HepG2 (cell line): Measurements from ENCODE around the gene MYOM1. TPM values are rescaled to one million over a fixed set of nuclear protein-coding genes. Genes with fewer than 3 reads are reported as not detected.

Experiments
- ARNT2 ChIP-seq: sonication (generic); formaldehyde crosslinking; IDR thresholded peaks from 2 replicates; pipeline ENCODE4 v1.8.0; 2022; ENCODE audit warnings: mild to moderate bottlenecking, low read depth, missing genetic modification reagents, moderate library complexity
- CEBPB ChIP-seq: IDR thresholded peaks from 2 replicates; pipeline ENCODE4 v1.6.1; 2011; ENCODE audit warnings: low read depth, low read length, improper control_type of control experiment, borderline replicate concordance
- HOXA9 ChIP-seq: sonication (generic); formaldehyde crosslinking; IDR thresholded peaks from 2 replicates; pipeline ENCODE4 v1.8.1; 2022; ENCODE audit warnings: missing genetic modification reagents, mild to moderate bottlenecking, moderate library complexity, borderline replicate concordance
- KLF13 ChIP-seq: sonication (generic); formaldehyde crosslinking; IDR thresholded peaks from 2 replicates; pipeline ENCODE4 v1.4.0; 2020; ENCODE audit warnings: mild to moderate bottlenecking, missing genetic modification reagents
- SMAD1 ChIP-seq: sonication (generic); formaldehyde crosslinking; IDR thresholded peaks from 2 replicates; pipeline ENCODE4 v1.4.0; 2020; ENCODE audit warnings: missing genetic modification reagents, low read depth, mild to moderate bottlenecking, borderline replicate concordance
- SRSF9 ChIP-seq: fragments of 200-400 bp; formaldehyde crosslinking; IDR thresholded peaks from 2 replicates; pipeline ENCODE4 v1.6.1; 2018; ENCODE audit warnings: borderline replicate concordance, mild to moderate bottlenecking, low read depth, low read length; ENCODE audit not compliant: insufficient read depth, poor library complexity, severe bottlenecking
- ZFP41 ChIP-seq: sonication (generic); formaldehyde crosslinking; IDR thresholded peaks from 2 replicates; pipeline ENCODE4 v1.4.0; 2020; ENCODE audit warnings: mild to moderate bottlenecking, missing genetic modification reagents, borderline replicate concordance
- ZFP62 ChIP-seq: sonication (generic); formaldehyde crosslinking; IDR thresholded peaks from 2 replicates; pipeline ENCODE4 v1.4.0; 2020; ENCODE audit warnings: missing genetic modification reagents
- ZFYVE20 ChIP-seq: sonication (generic); formaldehyde crosslinking; IDR thresholded peaks from 2 replicates; pipeline ENCODE4 v1.8.0; 2023; ENCODE audit warnings: low read depth, mild to moderate bottlenecking, moderate library complexity, missing genetic modification reagents, borderline replicate concordance
- ZMYM4 ChIP-seq: sonication (generic); formaldehyde crosslinking; IDR thresholded peaks from 2 replicates; pipeline ENCODE4 v1.8.1; 2023; ENCODE audit warnings: mild to moderate bottlenecking, missing genetic modification reagents
- ZNF225 ChIP-seq: sonication (generic); formaldehyde crosslinking; IDR thresholded peaks from 2 replicates; pipeline ENCODE4 v1.4.0; 2020; ENCODE audit warnings: mild to moderate bottlenecking, missing genetic modification reagents
- ZNF558 ChIP-seq: sonication (generic); formaldehyde crosslinking; IDR thresholded peaks from 2 replicates; pipeline ENCODE4 v1.9.0; 2022; ENCODE audit warnings: mild to moderate bottlenecking, missing genetic modification reagents, borderline replicate concordance
- polyA plus RNA-seq, 8 experiments: library from polyadenylated mRNA; depleted of rRNA in 3 of 8; stranded (reverse) in 7 of 8; unstranded in 1 of 8; fragments of >200 nt; fragmentation: Illumina TruSeq in 4 of 8; extraction: Trizol in 4 of 8; gene quantifications; 2 replicates each; pipeline versions ENCODE4 v1.2.1 to v1.2.3, GENCODE V29; 2011 to 2016; ENCODE audit warnings: low read depth in 4 of 8, missing spikeins in 1 of 8, mixed read lengths in 1 of 8; ENCODE audit not compliant: insufficient read depth in 1 of 8
- total RNA-seq, 5 experiments: library from RNA; depleted of rRNA; stranded (reverse); fragments of >200 nt; fragmentation: Illumina TruSeq; extraction: Trizol; gene quantifications; 2 replicates each; pipeline ENCODE4 v1.2.3, GENCODE V29; 2016; ENCODE audit warnings: low read depth in 1 of 5
- TF ChIP-seq, protein P1 (sequence below): sonication (generic); formaldehyde crosslinking; IDR thresholded peaks from one replicate; pipeline ENCODE4 v1.5.1; 2020; ENCODE audit warnings: mild to moderate bottlenecking, missing genetic modification reagents; ENCODE audit errors: not compliant biosample characterization
- TF ChIP-seq, protein P2 (sequence below): sonication (generic); formaldehyde crosslinking; IDR thresholded peaks from 2 replicates; pipeline ENCODE4 v1.4.0; 2020; ENCODE audit warnings: mild to moderate bottlenecking, missing genetic modification reagents
- TF ChIP-seq, protein P3 (sequence below): sonication (generic); formaldehyde crosslinking; IDR thresholded peaks from 2 replicates; pipeline ENCODE4 v1.4.0; 2020; ENCODE audit warnings: missing genetic modification reagents
- TF ChIP-seq, protein P4 (sequence below): sonication (generic); formaldehyde crosslinking; IDR thresholded peaks from 2 replicates; pipeline ENCODE4 v1.8.0; 2022; ENCODE audit warnings: mild to moderate bottlenecking, missing genetic modification reagents, borderline replicate concordance

Gene MYOM1
- total and polyA plus RNA-seq, 2 of the 13 experiments (the other 11 are each of a cell fraction or from before 2014, with no cell fraction given): 0.46 to 0.98 TPM

DNA sequence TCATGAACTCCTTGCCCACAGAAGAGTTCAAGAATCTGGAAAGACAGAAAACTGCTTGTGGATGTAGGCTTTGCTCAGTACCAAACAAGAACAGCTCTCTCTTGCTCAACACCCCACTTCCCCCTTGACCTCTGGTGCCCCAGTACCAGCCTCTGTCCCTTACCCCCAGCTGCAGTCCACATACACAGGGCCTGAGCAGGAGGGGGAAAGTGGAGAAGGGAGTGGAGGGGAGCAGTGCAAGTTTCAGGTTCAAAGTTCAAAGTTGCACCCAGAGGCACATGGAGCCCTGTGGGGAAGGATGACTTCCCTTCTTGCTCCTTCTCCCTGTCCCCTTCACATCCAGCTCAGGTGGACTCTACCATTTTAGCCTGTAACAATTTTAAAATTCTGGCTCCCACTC is 145.7 kb downstream of the MYOM1 start (continued):
- TF ChIP-seq, protein P1, sequence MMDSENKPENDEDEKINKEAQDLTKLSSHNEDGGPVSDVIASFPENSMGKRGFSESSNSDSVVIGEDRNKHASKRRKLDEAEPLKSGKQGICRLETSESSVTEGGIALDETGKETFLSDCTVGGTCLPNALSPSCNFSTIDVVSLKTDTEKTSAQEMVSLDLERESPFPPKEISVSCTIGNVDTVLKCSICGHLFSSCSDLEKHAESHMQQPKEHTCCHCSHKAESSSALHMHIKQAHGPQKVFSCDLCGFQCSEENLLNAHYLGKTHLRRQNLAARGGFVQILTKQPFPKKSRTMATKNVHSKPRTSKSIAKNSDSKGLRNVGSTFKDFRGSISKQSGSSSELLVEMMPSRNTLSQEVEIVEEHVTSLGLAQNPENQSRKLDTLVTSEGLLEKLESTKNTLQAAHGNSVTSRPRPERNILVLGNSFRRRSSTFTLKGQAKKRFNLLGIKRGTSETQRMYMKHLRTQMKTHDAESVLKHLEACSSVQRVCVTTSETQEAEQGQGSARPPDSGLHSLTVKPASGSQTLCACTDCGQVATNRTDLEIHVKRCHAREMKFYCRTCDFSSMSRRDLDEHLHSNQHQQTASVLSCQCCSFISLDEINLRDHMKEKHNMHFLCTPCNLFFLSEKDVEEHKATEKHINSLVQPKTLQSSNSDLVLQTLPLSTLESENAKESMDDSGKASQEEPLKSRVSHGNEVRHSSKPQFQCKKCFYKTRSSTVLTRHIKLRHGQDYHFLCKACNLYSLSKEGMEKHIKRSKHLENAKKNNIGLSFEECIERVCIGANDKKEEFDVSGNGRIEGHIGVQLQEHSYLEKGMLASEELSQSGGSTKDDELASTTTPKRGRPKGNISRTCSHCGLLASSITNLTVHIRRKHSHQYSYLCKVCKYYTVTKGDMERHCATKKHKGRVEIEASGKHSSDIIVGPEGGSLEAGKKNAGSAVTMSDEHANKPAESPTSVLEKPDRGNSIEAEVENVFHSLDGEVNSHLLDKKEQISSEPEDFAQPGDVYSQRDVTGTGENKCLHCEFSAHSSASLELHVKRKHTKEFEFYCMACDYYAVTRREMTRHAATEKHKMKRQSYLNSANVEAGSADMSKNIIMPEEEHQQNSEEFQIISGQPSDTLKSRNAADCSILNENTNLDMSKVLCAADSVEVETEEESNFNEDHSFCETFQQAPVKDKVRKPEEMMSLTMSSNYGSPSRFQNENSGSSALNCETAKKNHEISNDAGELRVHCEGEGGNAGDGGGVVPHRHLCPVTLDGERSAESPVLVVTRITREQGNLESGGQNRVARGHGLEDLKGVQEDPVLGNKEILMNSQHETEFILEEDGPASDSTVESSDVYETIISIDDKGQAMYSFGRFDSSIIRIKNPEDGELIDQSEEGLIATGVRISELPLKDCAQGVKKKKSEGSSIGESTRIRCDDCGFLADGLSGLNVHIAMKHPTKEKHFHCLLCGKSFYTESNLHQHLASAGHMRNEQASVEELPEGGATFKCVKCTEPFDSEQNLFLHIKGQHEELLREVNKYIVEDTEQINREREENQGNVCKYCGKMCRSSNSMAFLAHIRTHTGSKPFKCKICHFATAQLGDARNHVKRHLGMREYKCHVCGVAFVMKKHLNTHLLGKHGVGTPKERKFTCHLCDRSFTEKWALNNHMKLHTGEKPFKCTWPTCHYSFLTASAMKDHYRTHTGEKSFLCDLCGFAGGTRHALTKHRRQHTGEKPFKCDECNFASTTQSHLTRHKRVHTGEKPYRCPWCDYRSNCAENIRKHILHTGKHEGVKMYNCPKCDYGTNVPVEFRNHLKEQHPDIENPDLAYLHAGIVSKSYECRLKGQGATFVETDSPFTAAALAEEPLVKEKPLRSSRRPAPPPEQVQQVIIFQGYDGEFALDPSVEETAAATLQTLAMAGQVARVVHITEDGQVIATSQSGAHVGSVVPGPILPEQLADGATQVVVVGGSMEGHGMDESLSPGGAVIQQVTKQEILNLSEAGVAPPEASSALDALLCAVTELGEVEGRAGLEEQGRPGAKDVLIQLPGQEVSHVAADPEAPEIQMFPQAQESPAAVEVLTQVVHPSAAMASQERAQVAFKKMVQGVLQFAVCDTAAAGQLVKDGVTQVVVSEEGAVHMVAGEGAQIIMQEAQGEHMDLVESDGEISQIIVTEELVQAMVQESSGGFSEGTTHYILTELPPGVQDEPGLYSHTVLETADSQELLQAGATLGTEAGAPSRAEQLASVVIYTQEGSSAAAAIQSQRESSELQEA (CRISPR knock-in tag): no peak
- TF ChIP-seq HOXA9 (CRISPR knock-in tag) (no peak), CEBPB (peak; percentile 46; the same call in 1 of the 2 replicates), SRSF9 (no peak), ZNF558 (no peak), ZMYM4 (peak; percentile 75), ZNF225 (CRISPR knock-in tag) (no peak), SMAD1 (CRISPR knock-in tag) (no peak), ZFYVE20 (CRISPR knock-in tag) (no peak), ZFP41 (CRISPR knock-in tag) (no peak), ZFP62 (CRISPR knock-in tag) (no peak), KLF13 (CRISPR knock-in tag) (no peak), ARNT2 (CRISPR knock-in tag) (no peak)
- TF ChIP-seq, protein P2, sequence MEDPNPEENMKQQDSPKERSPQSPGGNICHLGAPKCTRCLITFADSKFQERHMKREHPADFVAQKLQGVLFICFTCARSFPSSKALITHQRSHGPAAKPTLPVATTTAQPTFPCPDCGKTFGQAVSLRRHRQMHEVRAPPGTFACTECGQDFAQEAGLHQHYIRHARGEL (CRISPR knock-in tag): no peak
- TF ChIP-seq, protein P3, sequence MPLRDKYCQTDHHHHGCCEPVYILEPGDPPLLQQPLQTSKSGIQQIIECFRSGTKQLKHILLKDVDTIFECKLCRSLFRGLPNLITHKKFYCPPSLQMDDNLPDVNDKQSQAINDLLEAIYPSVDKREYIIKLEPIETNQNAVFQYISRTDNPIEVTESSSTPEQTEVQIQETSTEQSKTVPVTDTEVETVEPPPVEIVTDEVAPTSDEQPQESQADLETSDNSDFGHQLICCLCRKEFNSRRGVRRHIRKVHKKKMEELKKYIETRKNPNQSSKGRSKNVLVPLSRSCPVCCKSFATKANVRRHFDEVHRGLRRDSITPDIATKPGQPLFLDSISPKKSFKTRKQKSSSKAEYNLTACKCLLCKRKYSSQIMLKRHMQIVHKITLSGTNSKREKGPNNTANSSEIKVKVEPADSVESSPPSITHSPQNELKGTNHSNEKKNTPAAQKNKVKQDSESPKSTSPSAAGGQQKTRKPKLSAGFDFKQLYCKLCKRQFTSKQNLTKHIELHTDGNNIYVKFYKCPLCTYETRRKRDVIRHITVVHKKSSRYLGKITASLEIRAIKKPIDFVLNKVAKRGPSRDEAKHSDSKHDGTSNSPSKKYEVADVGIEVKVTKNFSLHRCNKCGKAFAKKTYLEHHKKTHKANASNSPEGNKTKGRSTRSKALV (CRISPR knock-in tag): no peak
- TF ChIP-seq, protein P4, sequence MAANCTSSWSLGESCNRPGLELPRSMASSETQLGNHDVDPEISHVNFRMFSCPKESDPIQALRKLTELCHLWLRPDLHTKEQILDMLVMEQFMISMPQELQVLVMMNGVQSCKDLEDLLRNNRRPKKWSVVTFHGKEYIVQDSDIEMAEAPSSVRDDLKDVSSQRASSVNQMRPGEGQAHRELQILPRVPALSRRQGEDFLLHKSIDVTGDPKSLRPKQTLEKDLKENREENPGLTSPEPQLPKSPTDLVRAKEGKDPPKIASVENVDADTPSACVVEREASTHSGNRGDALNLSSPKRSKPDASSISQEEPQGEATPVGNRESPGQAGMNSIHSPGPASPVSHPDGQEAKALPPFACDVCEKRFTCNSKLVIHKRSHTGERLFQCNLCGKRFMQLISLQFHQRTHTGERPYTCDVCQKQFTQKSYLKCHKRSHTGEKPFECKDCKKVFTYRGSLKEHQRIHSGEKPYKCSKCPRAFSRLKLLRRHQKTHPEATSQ: no peak
